OCI-LY1 (cell line): ENCODE data around the gene MADD.

Source experiments
- H2AFZ ChIP-seq: fragments of 200-600 bp; sonication (generic), shearing (Covaris generic); 2 replicates; pipeline ENCODE4 v1.6.0; 2014; ENCODE audit warnings: antibody characterized with exemption, mild to moderate bottlenecking, low read length
- H3F3A ChIP-seq: fragments of 200-600 bp; sonication (generic), shearing (Covaris generic); 2 replicates; pipeline ENCODE4 v1.6.0; 2014; ENCODE audit warnings: mild to moderate bottlenecking, antibody characterized with exemption, low read length, moderate library complexity; ENCODE audit not compliant: insufficient read depth
- H3K27ac ChIP-seq: fragments of 200-600 bp; sonication (generic); 2 replicates; pipeline ENCODE4 v1.5.1; 2014; ENCODE audit warnings: low read length, mixed run types, mild to moderate bottlenecking, low read depth; ENCODE audit not compliant: poor library complexity, severe bottlenecking
- H3K27me3 ChIP-seq: fragments of 200-600 bp; sonication (generic); 2 replicates; pipeline ENCODE4 v1.6.0; 2014; ENCODE audit warnings: antibody characterized with exemption, mild to moderate bottlenecking, low read length, moderate library complexity; ENCODE audit not compliant: insufficient read depth
- H3K36me3 ChIP-seq: fragments of 200-600 bp; sonication (generic); 2 replicates; pipeline ENCODE4 v1.6.1; 2014; ENCODE audit warnings: mild to moderate bottlenecking, antibody characterized with exemption, low read length, moderate library complexity, mixed read lengths; ENCODE audit not compliant: insufficient read depth
- H3K4me1 ChIP-seq: fragments of 200-600 bp; sonication (generic); 2 replicates; pipeline ENCODE4 v1.5.1; 2014; ENCODE audit warnings: mild to moderate bottlenecking, low read length, moderate library complexity; ENCODE audit not compliant: insufficient read depth, severe bottlenecking
- H3K4me2 ChIP-seq: fragments of 200-600 bp; sonication (generic), shearing (Covaris generic); 2 replicates; pipeline ENCODE4 v1.6.1; 2014; ENCODE audit warnings: low read length
- H3K4me3 ChIP-seq: fragments of 200-600 bp; sonication (generic); 2 replicates; pipeline ENCODE4 v1.5.1; 2014; ENCODE audit warnings: low read length, low read depth, mild to moderate bottlenecking, mixed read lengths; ENCODE audit not compliant: poor library complexity, severe bottlenecking
- H3K79me2 ChIP-seq: fragments of 200-600 bp; shearing (Covaris generic); 2 replicates; pipeline ENCODE4 v1.6.1; 2016; ENCODE audit warnings: mixed run types, low read length, mixed read lengths; ENCODE audit not compliant: insufficient read depth
- H3K9ac ChIP-seq: fragments of 200-600 bp; sonication (generic), shearing (Covaris generic); 2 replicates; pipeline ENCODE4 v1.6.1; 2014; ENCODE audit warnings: mild to moderate bottlenecking, low read length, mixed read lengths
- H3K9me2 ChIP-seq: fragments of 200-600 bp; sonication (generic), shearing (Covaris generic); 2 replicates; pipeline ENCODE4 v1.6.1; 2014; ENCODE audit warnings: low read depth, mild to moderate bottlenecking, low read length, mixed read lengths
- H3K9me3 ChIP-seq: fragments of 200-600 bp; shearing (Covaris generic); 2 replicates; pipeline ENCODE4 v1.6.1; 2014; ENCODE audit warnings: low read length, mixed read lengths
- H4K20me1 ChIP-seq: fragments of 200-600 bp; sonication (generic), shearing (Covaris generic); 2 replicates; pipeline ENCODE4 v1.6.0; 2016; ENCODE audit warnings: mild to moderate bottlenecking, low read length; ENCODE audit not compliant: insufficient read depth
- EZH2 ChIP-seq: fragments of 200-600 bp; sonication (generic), shearing (Covaris generic); IDR thresholded peaks from 2 replicates; pipeline ENCODE4 v1.8.0; 2017; ENCODE audit warnings: borderline replicate concordance, mixed run types, mild to moderate bottlenecking, antibody characterized with exemption, low read length, moderate library complexity, mixed read lengths
- TF ChIP-seq, protein P1 (sequence below): fragments of 200-600 bp; sonication (generic), shearing (Covaris generic); IDR thresholded peaks from 2 replicates; pipeline ENCODE4 v1.5.1; 2017; ENCODE audit warnings: mild to moderate bottlenecking, antibody characterized with exemption, low read length, moderate library complexity, mixed read lengths

Gene MADD

DNA sequence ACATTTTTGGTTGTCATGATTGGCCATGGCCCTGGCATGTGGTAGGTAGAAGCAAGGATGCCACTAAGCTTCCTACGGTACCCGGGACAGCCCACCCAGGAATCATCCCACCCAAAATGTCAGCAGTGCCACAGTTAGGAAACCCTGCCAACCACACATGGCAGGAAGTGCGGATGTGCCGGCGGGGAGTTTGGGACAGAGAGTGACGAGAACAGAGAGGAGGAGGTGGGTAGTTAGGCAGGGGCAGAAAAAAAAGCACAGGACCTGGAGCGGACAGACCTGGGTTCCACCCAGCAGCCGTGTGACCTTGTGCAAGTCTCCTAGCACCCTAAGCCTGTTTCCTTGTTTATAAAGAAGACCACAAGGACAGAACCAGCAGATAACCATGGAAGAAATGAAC lies 105.1 kb downstream of the MADD start:
- H3K9me2 ChIP-seq = no peaks in the 10 kb centered on the region
- H4K20me1 ChIP-seq = no peaks in the 10 kb centered on the region
- no peaks in the 10 kb centered on the region for H3K27me3 ChIP-seq
- no peaks in the 10 kb centered on the region for H3K9me3 ChIP-seq
- peak overlapping the region; percentile 90 for H3K27ac ChIP-seq
- peaks cover 14% of the 10 kb centered on the region; the same call in 1 of the 2 replicates for H3K79me2 ChIP-seq
- no peaks in the 10 kb centered on the region for H3F3A ChIP-seq
- H2AFZ ChIP-seq = no peak overlapping the region
- peak overlapping the region; percentile 71 for H3K4me2 ChIP-seq
- H3K36me3 ChIP-seq = peaks cover 39% of the 10 kb centered on the region
- H3K9ac ChIP-seq = no peak overlapping the region; the same call in 1 of the 2 replicates
- no peak for TF ChIP-seq EZH2
- TF ChIP-seq, protein P1, sequence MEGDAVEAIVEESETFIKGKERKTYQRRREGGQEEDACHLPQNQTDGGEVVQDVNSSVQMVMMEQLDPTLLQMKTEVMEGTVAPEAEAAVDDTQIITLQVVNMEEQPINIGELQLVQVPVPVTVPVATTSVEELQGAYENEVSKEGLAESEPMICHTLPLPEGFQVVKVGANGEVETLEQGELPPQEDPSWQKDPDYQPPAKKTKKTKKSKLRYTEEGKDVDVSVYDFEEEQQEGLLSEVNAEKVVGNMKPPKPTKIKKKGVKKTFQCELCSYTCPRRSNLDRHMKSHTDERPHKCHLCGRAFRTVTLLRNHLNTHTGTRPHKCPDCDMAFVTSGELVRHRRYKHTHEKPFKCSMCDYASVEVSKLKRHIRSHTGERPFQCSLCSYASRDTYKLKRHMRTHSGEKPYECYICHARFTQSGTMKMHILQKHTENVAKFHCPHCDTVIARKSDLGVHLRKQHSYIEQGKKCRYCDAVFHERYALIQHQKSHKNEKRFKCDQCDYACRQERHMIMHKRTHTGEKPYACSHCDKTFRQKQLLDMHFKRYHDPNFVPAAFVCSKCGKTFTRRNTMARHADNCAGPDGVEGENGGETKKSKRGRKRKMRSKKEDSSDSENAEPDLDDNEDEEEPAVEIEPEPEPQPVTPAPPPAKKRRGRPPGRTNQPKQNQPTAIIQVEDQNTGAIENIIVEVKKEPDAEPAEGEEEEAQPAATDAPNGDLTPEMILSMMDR = no peak
- no peak overlapping the region for H3K4me3 ChIP-seq
- peaks cover 45% of the 10 kb centered on the region for H3K4me1 ChIP-seq

DNA sequence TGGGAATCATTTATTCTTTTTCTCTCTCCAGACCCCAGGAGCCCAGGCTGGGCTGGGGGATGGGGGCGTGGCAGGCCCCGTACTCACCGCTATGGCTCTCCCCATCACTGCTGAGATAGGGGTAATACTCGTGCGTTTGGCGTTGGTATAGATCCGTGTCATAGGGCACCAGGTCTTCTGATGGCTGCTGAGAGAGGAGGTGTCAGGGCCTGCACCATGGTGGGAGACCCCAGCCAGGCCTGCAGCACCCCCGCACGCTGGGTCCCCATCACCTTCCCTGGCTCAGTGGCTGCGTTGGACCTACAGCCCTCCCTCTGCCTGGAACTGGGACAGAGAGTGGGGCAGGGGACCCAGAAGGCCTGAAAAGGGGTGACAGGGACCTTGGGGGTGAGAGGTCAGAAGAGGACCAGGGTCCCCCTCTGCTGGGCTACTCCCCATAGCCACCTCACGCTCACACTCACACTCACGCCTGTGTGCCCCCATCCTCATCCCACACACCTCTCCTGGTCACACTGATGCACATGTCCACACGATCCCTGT lies 105.7 kb downstream of the MADD start:
- peaks cover 14% of the 10 kb centered on the region; the same call in 1 of the 2 replicates for H3K79me2 ChIP-seq
- no peaks in the 10 kb centered on the region for H3K9me3 ChIP-seq
- H4K20me1 ChIP-seq = no peaks in the 10 kb centered on the region
- no peak overlapping the region for H2AFZ ChIP-seq
- peak overlapping the region; percentile 89; the same call in 1 of the 2 replicates for H3K9ac ChIP-seq
- H3K4me3 ChIP-seq = peak overlapping the region; percentile 86
- TF ChIP-seq, protein P1 = no peak
- no peak for TF ChIP-seq EZH2
- peaks cover 36% of the 10 kb centered on the region for H3K36me3 ChIP-seq
- H3F3A ChIP-seq = no peaks in the 10 kb centered on the region
- peaks cover 45% of the 10 kb centered on the region for H3K4me1 ChIP-seq
- H3K4me2 ChIP-seq = peak overlapping the region; percentile 71
- H3K27ac ChIP-seq = peak overlapping the region; percentile 90
- no peaks in the 10 kb centered on the region for H3K27me3 ChIP-seq
- no peaks in the 10 kb centered on the region for H3K9me2 ChIP-seq

DNA sequence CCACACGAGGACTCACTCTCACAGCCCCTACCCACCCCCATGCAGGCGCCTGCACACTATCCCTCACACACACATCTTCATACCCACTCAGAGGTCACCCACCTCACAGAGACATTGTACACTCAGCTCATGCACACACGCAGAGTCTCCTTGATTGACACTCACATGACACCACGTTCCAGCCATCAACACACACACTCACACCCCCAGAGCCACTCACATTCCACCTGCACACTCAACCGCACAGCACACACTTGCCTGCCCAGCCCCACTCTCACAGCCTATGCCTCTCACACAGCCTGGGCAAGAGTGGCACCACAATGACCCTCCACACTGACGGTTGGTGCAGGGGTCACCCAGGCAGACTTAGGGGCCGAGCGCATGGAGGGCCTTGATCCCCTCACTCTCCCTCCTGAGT lies 106.2 kb downstream of the MADD start:
- Histone ChIP-seq H3K9ac (peak overlapping the region; percentile 89), H3K9me2 (no peaks in the 10 kb centered on the region), H3K9me3 (no peaks in the 10 kb centered on the region), H3K4me2 (peak overlapping the region; percentile 71), H3K79me2 (peaks cover 14% of the 10 kb centered on the region; the same call in 1 of the 2 replicates), H3K27ac (peak overlapping the region; percentile 90), H3K4me3 (peak overlapping the region; percentile 86), H3K4me1 (peaks cover 45% of the 10 kb centered on the region), H3K27me3 (no peaks in the 10 kb centered on the region), H3K36me3 (peaks cover 32% of the 10 kb centered on the region), H4K20me1 (no peaks in the 10 kb centered on the region), H2AFZ (no peak overlapping the region), H3F3A (no peaks in the 10 kb centered on the region)
- TF ChIP-seq EZH2 = no peak
- TF ChIP-seq, protein P1 = no peak
